Prostate gland (tissue), 2 donors: Measurements from ENCODE around the gene FBP1. TPM values are rescaled to one million over a fixed set of nuclear protein-coding genes. Genes with fewer than 3 reads are reported as not detected.
A peak's percentile ranks its signal among the peaks of the same experiment; 100 is the strongest.

Source experiments
- DNase-seq: peaks from one replicate; pipeline ENCODE4 v3.0.0-alpha.2; 2019; ENCODE audit warnings: low spot score
- H3K27ac ChIP-seq, 2 donors: fragments of 200-600 bp; sonication (generic); 2 replicates each; pipeline ENCODE4 v1.5.1; 2017 to 2019
- H3K27me3 ChIP-seq: fragments of 200-600 bp; sonication (generic); replicated peaks from 2 replicates; pipeline ENCODE4 v1.5.1; 2019; ENCODE audit not compliant: insufficient read depth
- H3K36me3 ChIP-seq, 2 donors: fragments of 200-600 bp; sonication (generic); 1 replicate in 1 of 2; 2 replicates in 1 of 2; pipeline versions ENCODE4 v1.5.1 to v1.8.1; 2017 to 2019
- H3K4me1 ChIP-seq: fragments of 200-600 bp; sonication (generic); replicated peaks from 2 replicates; pipeline ENCODE4 v1.5.1; 2019
- H3K4me3 ChIP-seq, 2 donors: fragments of 200-600 bp; sonication (generic); 2 replicates each; pipeline ENCODE4 v1.5.1; 2017 to 2019
- H3K9me3 ChIP-seq: fragments of 200-600 bp; sonication (generic); 2 replicates; pipeline ENCODE4 v1.5.1; 2017
- CTCF ChIP-seq, 4 experiments: fragments of 200-600 bp in 2 of 4; fragments of 450-650 bp in 2 of 4; sonication (generic) in 2 of 4; IDR thresholded peaks; 1 replicate in 3 of 4; 2 replicates in 1 of 4; pipeline ENCODE4 v1.5.1; 2016 to 2019; ENCODE audit warnings: antibody characterized with exemption in 4 of 4, mild to moderate bottlenecking in 2 of 4, moderate library complexity in 2 of 4
- POLR2A ChIP-seq: fragments of 450-650 bp; IDR thresholded peaks from one replicate; pipeline ENCODE4 v1.6.1; 2016; ENCODE audit warnings: antibody characterized with exemption, mild to moderate bottlenecking
- POLR2AphosphoS5 ChIP-seq: sonication (generic); formaldehyde crosslinking; IDR thresholded peaks from one replicate; pipeline ENCODE4 v1.6.1; 2017; ENCODE audit warnings: antibody characterized with exemption
- WGBS: methylation state at CpG from one replicate; pipeline ENCODE4 v1.1.5; 2018; 5-methylcytosine and 5-hydroxymethylcytosine counted together
- intact Hi-C: fragments of 100-400 bp; cut with DNase I; formaldehyde crosslinking; loops from one replicate; pipeline ENCODE4 v1.14.2; 2022
- total RNA-seq, 2 donors: library from RNA; depleted of rRNA; stranded (reverse); fragments of >200 nt; gene quantifications; one replicate each; pipeline ENCODE4 v1.1.0, GENCODE V29; 2016

Gene FBP1
- total RNA-seq, 2 donors from 2014 or later = 19.5 to 41.4 TPM

- Histone ChIP-seq H3K9me3 (no peaks in the 10 kb centered on the region), H3K27me3 (no peaks in the 10 kb centered on the region), H3K4me3 (no peak overlapping the region), H3K36me3 (no peaks in the 10 kb centered on the region), H3K27ac (no peak overlapping the region), H3K4me1 (no peaks in the 10 kb centered on the region)
- 79% methylated on average over 4 of the region's 4 CpGs for WGBS
- TF ChIP-seq POLR2AphosphoS5 = no peak
- TF ChIP-seq POLR2A = no peak
- TF ChIP-seq CTCF (IDR thresholded peaks at IDR 0.05) = no peak
- intact Hi-C loops = no loop called here
- no peak for DNase-seq
Observed at GRCh38 chr9:94586316-94586715, 53.0 kb downstream of the FBP1 start.

DNA sequence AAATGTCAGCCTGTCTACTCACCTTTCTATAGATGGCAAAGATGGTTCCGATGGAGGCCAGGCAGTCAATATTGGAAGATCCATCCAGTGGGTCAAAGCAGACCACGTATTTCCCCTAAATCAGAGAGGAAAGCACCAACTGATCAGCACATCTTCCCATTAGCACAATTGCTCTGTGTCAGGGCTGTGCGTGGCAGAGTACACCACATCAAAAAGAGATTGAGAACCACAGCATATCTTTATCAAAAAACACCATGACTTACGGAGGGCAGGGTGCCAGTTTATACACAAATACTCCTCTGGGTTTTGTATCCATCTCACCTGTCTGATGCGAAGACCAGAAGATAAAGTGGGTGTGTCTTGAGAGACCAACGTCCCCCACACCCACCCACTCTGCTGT, 54.8 kb downstream of the FBP1 start:
- 89% methylated on average over 6 of the region's 6 CpGs for WGBS
- Histone ChIP-seq H3K27ac (no peak overlapping the region), H3K9me3 (no peaks in the 10 kb centered on the region), H3K4me3 (no peak overlapping the region), H3K4me1 (no peaks in the 10 kb centered on the region), H3K36me3 (no peaks in the 10 kb centered on the region), H3K27me3 (no peaks in the 10 kb centered on the region)
- TF ChIP-seq POLR2A (no peak), CTCF (IDR thresholded peaks at IDR 0.05) (no peak), POLR2AphosphoS5 (no peak)
- no peak for DNase-seq
- intact Hi-C loops = no loop called here

DNA sequence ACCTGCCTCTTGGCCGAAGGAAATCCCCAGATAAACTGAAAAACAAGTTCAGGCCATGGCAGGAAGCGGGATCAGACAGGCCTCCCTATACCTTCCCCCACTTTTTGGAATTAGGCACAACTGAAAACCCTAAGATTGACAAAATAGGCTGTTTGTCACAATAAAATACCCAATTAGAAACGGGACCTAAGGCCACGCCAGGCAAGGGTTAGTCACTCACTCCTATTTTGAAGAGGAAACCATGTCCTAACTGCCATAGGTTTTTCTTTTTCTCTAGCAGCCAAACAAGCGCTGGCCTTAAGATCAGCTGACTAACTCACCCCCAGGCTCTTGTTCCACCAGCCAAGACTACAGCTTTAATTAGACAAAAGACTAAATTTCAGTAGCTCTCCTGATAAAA, 57.6 kb downstream of the FBP1 start:
- Histone ChIP-seq H3K4me1 (peaks cover 4% of the 10 kb centered on the region), H3K27me3 (no peaks in the 10 kb centered on the region), H3K36me3 (no peaks in the 10 kb centered on the region), H3K27ac (no peak overlapping the region), H3K4me3 (no peak overlapping the region), H3K9me3 (no peaks in the 10 kb centered on the region)
- intact Hi-C loops = no loop called here
- 69% methylated on average over 5 of the region's 5 CpGs for WGBS
- TF ChIP-seq CTCF (IDR thresholded peaks at IDR 0.05) (no peak), POLR2A (no peak), POLR2AphosphoS5 (no peak)
- DNase-seq = no peak

DNA sequence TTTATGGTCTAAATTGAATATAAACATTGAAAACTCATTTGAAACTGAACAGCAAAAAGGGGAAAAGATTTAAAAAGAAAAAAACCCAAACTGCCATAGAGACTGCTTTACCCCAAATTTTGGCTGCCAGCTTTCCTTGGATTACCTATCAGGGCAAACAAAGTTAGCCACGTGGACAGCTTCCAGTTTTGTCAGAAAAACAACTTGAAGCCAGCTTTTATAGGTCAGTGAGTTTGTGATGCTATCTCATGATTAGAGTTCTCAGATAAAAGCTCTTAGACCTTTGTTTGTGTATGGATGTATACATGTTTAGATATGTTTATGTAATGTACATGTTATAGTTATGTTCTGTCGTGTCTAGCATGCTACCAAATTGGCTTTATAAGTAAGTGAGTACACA, 61.7 kb downstream of the FBP1 start:
- H3K27me3 ChIP-seq = no peaks in the 10 kb centered on the region
- no peaks in the 10 kb centered on the region for H3K9me3 ChIP-seq
- intact Hi-C loops = no loop called here
- no peak overlapping the region for H3K4me3 ChIP-seq
- no peaks in the 10 kb centered on the region for H3K36me3 ChIP-seq
- WGBS = 19% methylated on average over 2 of the region's 2 CpGs
- H3K27ac ChIP-seq = no peak overlapping the region
- H3K4me1 ChIP-seq = peaks cover 4% of the 10 kb centered on the region
- DNase-seq = peak; percentile 36
- TF ChIP-seq POLR2AphosphoS5 (peak; percentile 14), CTCF (IDR thresholded peaks at IDR 0.05) (no peak)

DNA sequence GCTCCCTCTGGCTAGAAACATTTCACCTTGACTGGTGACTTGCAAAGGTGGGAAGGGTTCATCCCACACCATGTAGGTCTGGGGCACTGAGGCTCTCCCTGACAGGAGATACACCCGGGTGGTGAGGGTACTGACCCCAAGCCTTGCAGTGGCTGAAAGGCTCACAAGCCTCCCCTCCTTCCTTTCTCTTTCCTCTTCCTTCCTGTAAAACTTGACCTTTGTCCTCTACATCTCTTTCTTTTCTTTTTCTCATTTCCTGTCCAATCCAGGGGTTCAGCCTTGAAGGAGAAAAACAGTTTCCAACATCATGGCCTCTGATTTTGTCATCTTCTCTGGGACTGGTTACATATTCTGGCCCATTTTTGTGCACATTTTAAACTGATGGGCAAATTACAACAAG, 62.3 kb downstream of the FBP1 start:
- Histone ChIP-seq H3K27me3 (no peaks in the 10 kb centered on the region), H3K27ac (no peak overlapping the region), H3K9me3 (no peaks in the 10 kb centered on the region), H3K4me3 (no peak overlapping the region), H3K36me3 (no peaks in the 10 kb centered on the region), H3K4me1 (peaks cover 4% of the 10 kb centered on the region)
- DNase-seq = no peak
- TF ChIP-seq POLR2AphosphoS5 = no peak
- TF ChIP-seq POLR2A = no peak
- TF ChIP-seq CTCF (IDR thresholded peaks at IDR 0.05) = no peak
- intact Hi-C loops = no loop called here
- 33% methylated on average over 1 of the region's 1 CpG for WGBS
